KMS-11 (cell line): ENCODE measurements around the gene TRIO.

Source experiments
- H2AFZ ChIP-seq: fragments of 200-600 bp; sonication (generic); 2 replicates; pipeline ENCODE4 v1.6.1; 2016; ENCODE audit warnings: antibody characterized with exemption, mixed run types, low read depth
- H3K27ac ChIP-seq: fragments of 200-600 bp; sonication (generic); 2 replicates; pipeline ENCODE4 v1.6.1; 2016; ENCODE audit warnings: mild to moderate bottlenecking, mixed run types
- H3K27me3 ChIP-seq: fragments of 200-600 bp; sonication (generic); 2 replicates; pipeline ENCODE4 v1.6.1; 2017; ENCODE audit warnings: mild to moderate bottlenecking, low read depth, mixed run types, moderate library complexity; ENCODE audit not compliant: insufficient read depth
- H3K36me3 ChIP-seq: fragments of 200-600 bp; sonication (generic); 2 replicates; pipeline ENCODE4 v1.6.1; 2017; ENCODE audit warnings: mild to moderate bottlenecking, mixed run types; ENCODE audit not compliant: insufficient read depth
- H3K4me1 ChIP-seq: fragments of 200-600 bp; sonication (generic); 2 replicates; pipeline ENCODE4 v1.6.1; 2016; ENCODE audit warnings: mild to moderate bottlenecking, low read depth, mixed run types; ENCODE audit not compliant: poor library complexity, severe bottlenecking
- H3K4me2 ChIP-seq: fragments of 200-600 bp; sonication (generic); 2 replicates; pipeline ENCODE4 v1.7.0; 2016; ENCODE audit warnings: mild to moderate bottlenecking, mixed run types
- H3K4me3 ChIP-seq: fragments of 200-600 bp; sonication (generic); IDR thresholded peaks from 2 replicates; pipeline ENCODE4 v1.6.1; 2017; ENCODE audit warnings: low read depth, low read length, mixed read lengths; ENCODE audit not compliant: insufficient read depth
- H3K79me2 ChIP-seq: fragments of 200-600 bp; sonication (generic); 2 replicates; pipeline ENCODE4 v1.6.1; 2016; ENCODE audit warnings: low read depth, mixed run types; ENCODE audit not compliant: insufficient read depth
- H3K9ac ChIP-seq: fragments of 200-600 bp; sonication (generic); 2 replicates; pipeline ENCODE4 v1.6.1; 2016; ENCODE audit warnings: mild to moderate bottlenecking, mixed run types
- H4K20me1 ChIP-seq: fragments of 200-600 bp; sonication (generic); 2 replicates; pipeline ENCODE4 v1.6.1; 2016; ENCODE audit warnings: mild to moderate bottlenecking, mixed run types; ENCODE audit not compliant: insufficient read depth
- TF ChIP-seq, protein P1 (sequence below): fragments of 200-600 bp; sonication (generic); conservative IDR thresholded peaks from 2 replicates; pipeline ENCODE4 v1.6.1; 2017; ENCODE audit warnings: low read depth, mild to moderate bottlenecking, antibody characterized with exemption, low read length, moderate library complexity, mixed read lengths

Gene TRIO

GRCh38 chr5:14284392-14285148 is 141.4 kb downstream of the TRIO start:
- H2AFZ ChIP-seq = no peak overlapping the region
- no peaks in the 10 kb centered on the region for H4K20me1 ChIP-seq
- peaks cover 4% of the 10 kb centered on the region; the same call in 1 of the 2 replicates for H3K79me2 ChIP-seq
- H3K9ac ChIP-seq = no peak overlapping the region
- TF ChIP-seq, protein P1, sequence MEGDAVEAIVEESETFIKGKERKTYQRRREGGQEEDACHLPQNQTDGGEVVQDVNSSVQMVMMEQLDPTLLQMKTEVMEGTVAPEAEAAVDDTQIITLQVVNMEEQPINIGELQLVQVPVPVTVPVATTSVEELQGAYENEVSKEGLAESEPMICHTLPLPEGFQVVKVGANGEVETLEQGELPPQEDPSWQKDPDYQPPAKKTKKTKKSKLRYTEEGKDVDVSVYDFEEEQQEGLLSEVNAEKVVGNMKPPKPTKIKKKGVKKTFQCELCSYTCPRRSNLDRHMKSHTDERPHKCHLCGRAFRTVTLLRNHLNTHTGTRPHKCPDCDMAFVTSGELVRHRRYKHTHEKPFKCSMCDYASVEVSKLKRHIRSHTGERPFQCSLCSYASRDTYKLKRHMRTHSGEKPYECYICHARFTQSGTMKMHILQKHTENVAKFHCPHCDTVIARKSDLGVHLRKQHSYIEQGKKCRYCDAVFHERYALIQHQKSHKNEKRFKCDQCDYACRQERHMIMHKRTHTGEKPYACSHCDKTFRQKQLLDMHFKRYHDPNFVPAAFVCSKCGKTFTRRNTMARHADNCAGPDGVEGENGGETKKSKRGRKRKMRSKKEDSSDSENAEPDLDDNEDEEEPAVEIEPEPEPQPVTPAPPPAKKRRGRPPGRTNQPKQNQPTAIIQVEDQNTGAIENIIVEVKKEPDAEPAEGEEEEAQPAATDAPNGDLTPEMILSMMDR = no peak
- peaks cover 38% of the 10 kb centered on the region for H3K4me1 ChIP-seq
- no peak overlapping the region for H3K27ac ChIP-seq
- H3K27me3 ChIP-seq = no peaks in the 10 kb centered on the region
- no peak overlapping the region for H3K4me2 ChIP-seq
- no peak overlapping the region for H3K4me3 ChIP-seq
- H3K36me3 ChIP-seq = no peaks in the 10 kb centered on the region

- no peak overlapping the region for H3K4me2 ChIP-seq
- no peak overlapping the region for H3K27ac ChIP-seq
- no peak overlapping the region for H2AFZ ChIP-seq
- no peak overlapping the region for H3K9ac ChIP-seq
- peaks cover 31% of the 10 kb centered on the region for H3K4me1 ChIP-seq
- TF ChIP-seq, protein P1 = no peak
- H3K36me3 ChIP-seq = peaks cover 3% of the 10 kb centered on the region; the same call in 1 of the 2 replicates
- no peak overlapping the region for H3K4me3 ChIP-seq
- no peaks in the 10 kb centered on the region for H3K27me3 ChIP-seq
- H3K79me2 ChIP-seq = peaks cover 4% of the 10 kb centered on the region; the same call in 1 of the 2 replicates
- H4K20me1 ChIP-seq = no peaks in the 10 kb centered on the region
These were observed 142.9 kb downstream of the TRIO start for GRCh38 chr5:14286007-14286406.

- peaks cover 23% of the 10 kb centered on the region for H3K4me1 ChIP-seq
- H3K9ac ChIP-seq = no peak overlapping the region
- H3K27me3 ChIP-seq = no peaks in the 10 kb centered on the region
- no peaks in the 10 kb centered on the region for H4K20me1 ChIP-seq
- no peak overlapping the region for H2AFZ ChIP-seq
- TF ChIP-seq, protein P1 = no peak
- peaks cover 4% of the 10 kb centered on the region; the same call in 1 of the 2 replicates for H3K79me2 ChIP-seq
- peak overlapping the region; percentile 14 for H3K27ac ChIP-seq
- peaks cover 3% of the 10 kb centered on the region; the same call in 1 of the 2 replicates for H3K36me3 ChIP-seq
- no peak overlapping the region for H3K4me2 ChIP-seq
- H3K4me3 ChIP-seq = no peak overlapping the region
These were observed 143.7 kb downstream of the TRIO start for GRCh38 chr5:14286574-14287421.

DNA sequence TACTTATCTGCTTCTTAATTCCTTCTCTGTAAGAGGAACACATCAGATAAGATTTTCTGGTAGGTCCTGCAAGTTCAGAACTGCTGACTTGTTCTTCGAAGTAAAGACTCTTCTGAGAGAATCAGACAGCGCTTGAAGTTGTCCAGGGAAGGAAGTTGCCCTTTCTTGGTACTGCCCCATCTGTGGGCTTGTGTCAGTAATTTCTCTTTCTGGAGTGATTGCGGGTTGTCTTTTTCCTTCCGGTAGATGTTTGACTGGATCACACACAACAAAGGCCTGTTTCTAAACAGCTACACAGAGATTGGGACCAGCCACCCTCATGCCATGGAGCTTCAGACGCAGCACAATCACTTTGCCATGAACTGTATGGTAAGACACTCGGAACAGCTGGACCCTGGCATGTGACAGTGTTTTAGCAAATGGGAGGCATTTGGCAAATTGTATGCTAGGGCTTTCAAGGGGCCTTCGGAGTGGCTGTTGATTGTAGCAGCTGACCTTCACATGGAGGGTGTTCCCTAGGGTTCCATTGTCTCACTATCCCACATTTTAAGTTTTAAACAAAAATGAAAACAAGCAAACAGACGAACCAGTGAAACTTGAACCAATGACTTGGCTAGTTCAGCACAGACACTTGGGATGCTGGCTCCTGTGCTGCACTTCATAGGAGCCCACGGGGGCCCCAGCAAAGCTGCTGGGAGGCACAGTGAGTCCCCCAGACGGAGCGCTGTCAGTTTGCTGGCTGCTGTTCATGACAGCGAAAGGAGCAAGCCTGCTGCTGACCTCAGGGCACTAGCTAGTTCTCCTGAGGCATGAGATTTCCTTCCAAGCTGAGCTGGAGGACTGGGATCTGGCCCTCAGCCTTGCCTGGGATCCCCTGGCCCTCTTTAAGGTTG is 149.9 kb downstream of the TRIO start:
- Histone ChIP-seq H4K20me1 (no peaks in the 10 kb centered on the region; the same call in 1 of the 2 replicates), H3K4me1 (peaks cover under 1% of the 10 kb centered on the region), H3K27me3 (no peaks in the 10 kb centered on the region), H3K79me2 (no peaks in the 10 kb centered on the region), H3K36me3 (peaks cover 3% of the 10 kb centered on the region; the same call in 1 of the 2 replicates), H3K4me2 (no peak overlapping the region), H3K27ac (no peak overlapping the region), H3K9ac (no peak overlapping the region), H3K4me3 (no peak overlapping the region), H2AFZ (no peak overlapping the region)
- TF ChIP-seq, protein P1 = no peak
